ENCODE measurements around the gene FAM20C. TPM values are rescaled to one million over a fixed set of nuclear protein-coding genes. Genes with fewer than 3 reads are reported as not detected.

The FAM20C gene
- total RNA-seq, 4 donors from 2014 or later: 41.9 to 87.5 (median 73.6) TPM

GRCh38 chr7:298743-299142 lies 106.4 kb downstream of the FAM20C start:
- ATAC-seq: no peak
- Histone ChIP-seq H3K4me1 (no peaks in the 10 kb centered on the region), H3K27me3 (peaks cover 33% of the 10 kb centered on the region), H3K9me3 (no peaks in the 10 kb centered on the region), H3K36me3 (no peaks in the 10 kb centered on the region), H3K4me3 (no peak overlapping the region), H3K27ac (no peak overlapping the region)
- WGBS, 2 donors (ENCODE audit: low coverage in 1 of 2): 82 to 90% methylated on average over 9 of the region's 13 CpGs
- TF ChIP-seq POLR2AphosphoS5 (IDR thresholded peaks at IDR 0.05): no peak
- no peak for TF ChIP-seq POLR2A (IDR thresholded peaks at IDR 0.05)
- no peak for TF ChIP-seq EP300 (IDR thresholded peaks at IDR 0.05)
- TF ChIP-seq CTCF (IDR thresholded peaks at IDR 0.05): no peak

GRCh38 chr7:299169-299568 lies 106.8 kb downstream of the FAM20C start:
- WGBS, 2 donors (ENCODE audit: low coverage in 1 of 2): 85 to 100% methylated on average over 3 to 5 of the region's 15 CpGs
- no peaks in the 10 kb centered on the region for H3K36me3 ChIP-seq
- TF ChIP-seq POLR2AphosphoS5 (IDR thresholded peaks at IDR 0.05): no peak
- no peak for TF ChIP-seq CTCF (IDR thresholded peaks at IDR 0.05)
- TF ChIP-seq POLR2A (IDR thresholded peaks at IDR 0.05): no peak
- no peak for TF ChIP-seq EP300 (IDR thresholded peaks at IDR 0.05)

GRCh38 chr7:299628-300027 lies 107.3 kb downstream of the FAM20C start:
- no peaks in the 10 kb centered on the region for H3K4me1 ChIP-seq
- H3K36me3 ChIP-seq: no peaks in the 10 kb centered on the region
- no peak overlapping the region for H3K27ac ChIP-seq
- peaks cover 29% of the 10 kb centered on the region for H3K27me3 ChIP-seq
- H3K4me3 ChIP-seq: no peak overlapping the region
- no peak for TF ChIP-seq POLR2A (IDR thresholded peaks at IDR 0.05)
- TF ChIP-seq EP300 (IDR thresholded peaks at IDR 0.05): no peak
- no peak for TF ChIP-seq POLR2AphosphoS5 (IDR thresholded peaks at IDR 0.05)
- ATAC-seq: no peak
- 67% methylated on average over 3 of the region's 16 CpGs; no CpG with 5 or more reads in 1 of the 2 donors for WGBS, 2 donors (ENCODE audit: low coverage in 1 of 2)
- H3K9me3 ChIP-seq: no peaks in the 10 kb centered on the region

More at GRCh38 chr7:299169-299568, 106.8 kb downstream of the FAM20C start:
- Histone ChIP-seq H3K9me3 (no peaks in the 10 kb centered on the region), H3K4me1 (no peaks in the 10 kb centered on the region), H3K27ac (no peak overlapping the region), H3K27me3 (peaks cover 33% of the 10 kb centered on the region), H3K4me3 (no peak overlapping the region)
- ATAC-seq: no peak

GRCh38 chr7:300048-300447 lies 107.7 kb downstream of the FAM20C start:
- 94% methylated on average over 3 to 7 of the region's 10 CpGs for WGBS, 2 donors (ENCODE audit: low coverage in 1 of 2)

GRCh38 chr7:300546-301290 lies 108.3 kb downstream of the FAM20C start:
- Histone ChIP-seq H3K27ac (no peak overlapping the region), H3K4me1 (no peaks in the 10 kb centered on the region), H3K36me3 (no peaks in the 10 kb centered on the region), H3K4me3 (no peak overlapping the region), H3K9me3 (no peaks in the 10 kb centered on the region), H3K27me3 (peaks cover 28% of the 10 kb centered on the region)
- WGBS, 2 donors (ENCODE audit: low coverage in 1 of 2): 85 to 94% methylated on average over 4 to 11 of the region's 13 CpGs
- no peak for ATAC-seq
- TF ChIP-seq POLR2A (IDR thresholded peaks at IDR 0.05): no peak
- TF ChIP-seq CTCF (IDR thresholded peaks at IDR 0.05): no peak
- TF ChIP-seq POLR2AphosphoS5 (IDR thresholded peaks at IDR 0.05): no peak
- TF ChIP-seq EP300 (IDR thresholded peaks at IDR 0.05): no peak

More at GRCh38 chr7:300048-300447, 107.7 kb downstream of the FAM20C start:
- Histone ChIP-seq H3K27me3 (peaks cover 28% of the 10 kb centered on the region), H3K36me3 (no peaks in the 10 kb centered on the region), H3K9me3 (no peaks in the 10 kb centered on the region), H3K4me1 (no peaks in the 10 kb centered on the region), H3K4me3 (no peak overlapping the region), H3K27ac (no peak overlapping the region)
- TF ChIP-seq EP300 (IDR thresholded peaks at IDR 0.05): no peak
- TF ChIP-seq CTCF (IDR thresholded peaks at IDR 0.05): no peak
- no peak for TF ChIP-seq POLR2A (IDR thresholded peaks at IDR 0.05)
- TF ChIP-seq POLR2AphosphoS5 (IDR thresholded peaks at IDR 0.05): no peak
- no peak for ATAC-seq

Measured in gastroesophageal sphincter (tissue), 4 donors.